K562 (cell line): ENCODE measurements around the gene PIK3C2B. TPM values are rescaled to one million over a fixed set of nuclear protein-coding genes. Genes with fewer than 3 reads are reported as not detected.

Source experiments
- ARNT ChIP-seq, 2 experiments: fragments of 450-650 bp; IDR thresholded peaks; 2 replicates each; pipeline ENCODE4 v1.6.1; 2016; ENCODE audit warnings: mild to moderate bottlenecking in 1 of 2
- CHAMP1 ChIP-seq: fragments of 450-650 bp; IDR thresholded peaks from 2 replicates; pipeline ENCODE4 v1.6.1; 2016; ENCODE audit warnings: mild to moderate bottlenecking
- FOXA3 ChIP-seq, 2 experiments: fragments of 450-650 bp in 1 of 2; sonication (generic) in 1 of 2; formaldehyde crosslinking; IDR thresholded peaks in 1 of 2; conservative IDR thresholded peaks in 1 of 2; 2 replicates each; pipeline versions ENCODE4 v1.4.0 to v1.8.0; 2020 to 2022; ENCODE audit warnings: mild to moderate bottlenecking in 2 of 2, missing genetic modification reagents in 1 of 2
- FOXK2 ChIP-seq, 2 experiments: fragments of 450-650 bp; IDR thresholded peaks in 1 of 2; conservative IDR thresholded peaks in 1 of 2; 2 replicates each; pipeline ENCODE4 v1.6.1; 2016; ENCODE audit warnings: low read depth in 2 of 2, mild to moderate bottlenecking in 1 of 2
- HDAC2 ChIP-seq: fragments of 450-650 bp; IDR thresholded peaks from 2 replicates; pipeline ENCODE4 v1.6.1; 2016; ENCODE audit warnings: mild to moderate bottlenecking
- HDAC3 ChIP-seq: fragments of 450-650 bp; IDR thresholded peaks from 2 replicates; pipeline ENCODE4 v1.6.1; 2018; ENCODE audit warnings: borderline replicate concordance, mild to moderate bottlenecking, moderate library complexity; ENCODE audit not compliant: partially characterized antibody
- HES1 ChIP-seq: fragments of 450-650 bp; IDR thresholded peaks from 2 replicates; pipeline ENCODE4 v1.6.1; 2016; ENCODE audit warnings: low read depth, mild to moderate bottlenecking, moderate library complexity
- KLF16 ChIP-seq: IDR thresholded peaks from 2 replicates; pipeline ENCODE4 v1.6.1; 2016; ENCODE audit warnings: antibody characterized with exemption
- PCBP2 ChIP-seq: fragments of 200-400 bp; formaldehyde crosslinking; IDR thresholded peaks from 2 replicates; pipeline ENCODE4 v1.6.1; 2018; ENCODE audit warnings: low read length, low read depth, mild to moderate bottlenecking, moderate library complexity; ENCODE audit not compliant: poor library complexity, severe bottlenecking
- RBFOX2 ChIP-seq: fragments of 200-400 bp; formaldehyde crosslinking; IDR thresholded peaks from 2 replicates; pipeline ENCODE4 v1.6.1; 2017; ENCODE audit warnings: low read depth, mild to moderate bottlenecking, low read length, moderate library complexity
- SMARCA5 ChIP-seq: fragments of 450-650 bp; IDR thresholded peaks from 2 replicates; pipeline ENCODE4 v1.6.1; 2016
- TBP ChIP-seq: optimal IDR thresholded peaks from 2 replicates; pipeline ENCODE3; 2011; ENCODE audit warnings: low read depth, low read length, improper control_type of control experiment
- THAP12 ChIP-seq: fragments of 250-450 bp; sonication (Bioruptor Pico); IDR thresholded peaks from 2 replicates; pipeline ENCODE4 v1.9.0; 2021; ENCODE audit warnings: mild to moderate bottlenecking, inconsistent platforms
- ZMIZ1 ChIP-seq, 2 experiments: fragments of 150-350 bp in 1 of 2; IDR thresholded peaks; 2 replicates each; pipeline ENCODE4 v1.6.1; 2012 to 2016; ENCODE audit warnings: low read depth in 2 of 2, low read length in 2 of 2, mild to moderate bottlenecking in 1 of 2, moderate library complexity in 1 of 2
- ZNF217 ChIP-seq: sonication (generic); formaldehyde crosslinking; IDR thresholded peaks from 2 replicates; pipeline ENCODE4 v1.8.0; 2022; ENCODE audit warnings: mild to moderate bottlenecking, missing genetic modification reagents
- ZNF3 ChIP-seq: fragments of 250-450 bp; sonication (Bioruptor Pico); IDR thresholded peaks from 2 replicates; pipeline ENCODE4 v1.5.0; 2021; ENCODE audit warnings: mild to moderate bottlenecking, moderate library complexity
- ZNF586 ChIP-seq: fragments of 450-650 bp; formaldehyde crosslinking; conservative IDR thresholded peaks from 2 replicates; pipeline ENCODE4 v1.4.0; 2020; ENCODE audit warnings: mild to moderate bottlenecking, moderate library complexity
- ZNF589 ChIP-seq: fragments of 200-800 bp; sonication (Bioruptor generic); IDR thresholded peaks from 2 replicates; pipeline ENCODE4 v1.6.1; 2016; ENCODE audit warnings: low read depth, missing genetic modification characterization, missing compliant biosample characterization
- polyA plus RNA-seq, 8 experiments: library from polyadenylated mRNA; depleted of rRNA in 4 of 8; stranded (reverse) in 5 of 8; unstranded in 3 of 8; fragments of >200 nt; fragmentation: Nextera tagmentation in 2 of 8; fragmentation: Illumina TruSeq in 1 of 8; extraction: Ambion mirVana in 2 of 8; extraction: Trizol in 1 of 8; gene quantifications; 2 replicates each; pipeline versions ENCODE4 v1.2.1 to v1.2.3, GENCODE V29; 2011 to 2014; ENCODE audit warnings: inconsistent platforms in 1 of 8, missing spikeins in 1 of 8
- total RNA-seq, 7 experiments: library from RNA; depleted of rRNA in 6 of 7; stranded (reverse); fragments of >200 nt in 6 of 7; fragmentation: Illumina TruSeq in 2 of 7; extraction: Trizol in 2 of 7; gene quantifications; 2 replicates each; pipeline versions ENCODE4 v1.2.1 to v1.2.3, GENCODE V29; 2011 to 2021; ENCODE audit warnings: low replicate concordance in 1 of 7

The PIK3C2B gene
- total and polyA plus RNA-seq, 9 of the 15 experiments (the other 6 are each of a cell fraction or from before 2014, with no cell fraction given), result 0.10 to 2.9 (median 0.72) TPM

- TF ChIP-seq CHAMP1, result no peak; the same call in 1 of the 2 replicates
- peak in 1 of 2 experiments; percentile 68; a peak in 1 of 4 replicates for TF ChIP-seq ARNT (IDR thresholded peaks at IDR 0.05)
- TF ChIP-seq ZNF589, result no peak
- peak; percentile 49; the same call in 1 of the 2 replicates for TF ChIP-seq SMARCA5
- TF ChIP-seq ZNF3 (CRISPR knock-in tag), result no peak
- TF ChIP-seq HDAC2, result peak; percentile 51; the same call in 1 of the 2 replicates
- no peak for TF ChIP-seq THAP12
- 0 out of 2 replicates have a peak, but pooled peaks have one; percentile 13 for TF ChIP-seq KLF16
- TF ChIP-seq HDAC3, result no peak
- TF ChIP-seq ZNF586 (CRISPR knock-in tag), result no peak
- no peak for TF ChIP-seq FOXA3 (CRISPR knock-in tag; conservative IDR thresholded peaks at IDR 0.05 in 1 of 2, IDR thresholded peaks at IDR 0.05 in 1 of 2)
- TF ChIP-seq FOXK2 (conservative IDR thresholded peaks at IDR 0.05 in 1 of 2, IDR thresholded peaks at IDR 0.05 in 1 of 2; ENCODE audit: low read depth in 2 of 2), result peak; percentile 78 to 83
- peak; percentile 83 for TF ChIP-seq HES1
- TF ChIP-seq RBFOX2, result peak; percentile 33; the same call in 1 of the 2 replicates
- no peak for TF ChIP-seq PCBP2
- TF ChIP-seq ZNF217 (CRISPR knock-in tag), result no peak
- no peak for TF ChIP-seq ZMIZ1 (IDR thresholded peaks at IDR 0.05; ENCODE audit: low read depth in 2 of 2, low read length in 2 of 2)
- TF ChIP-seq TBP, result no peak
These were observed 26.5 kb upstream of the PIK3C2B start (continued) for GRCh38 chr1:204520834-204521709.
